Endothelial cell (in vitro differentiated cells): Measurements from ENCODE around the gene XXYLT1. TPM values are rescaled to one million over a fixed set of nuclear protein-coding genes. Genes with fewer than 3 reads are reported as not detected.

Source experiments
- DNase-seq: peaks from one replicate; pipeline ENCODE4 v3.0.0; 2021; ENCODE audit warnings: low spot score
- H3K27ac Mint-ChIP-seq: one replicate; pipeline ENCODE4 v1.8.0; 2021; ENCODE audit warnings: mixed read lengths, inconsistent platforms; ENCODE audit not compliant: unreplicated experiment
- H3K27me3 Mint-ChIP-seq: one replicate; pipeline ENCODE4 v1.8.0; 2021; ENCODE audit warnings: mild to moderate bottlenecking, moderate library complexity, mixed read lengths, inconsistent platforms; ENCODE audit not compliant: unreplicated experiment
- H3K36me3 Mint-ChIP-seq: one replicate; pipeline ENCODE4 v1.8.0; 2021; ENCODE audit warnings: mild to moderate bottlenecking, low read depth, mixed read lengths, inconsistent platforms; ENCODE audit not compliant: unreplicated experiment
- H3K4me1 Mint-ChIP-seq: one replicate; pipeline ENCODE4 v1.8.0; 2021; ENCODE audit warnings: mild to moderate bottlenecking, mixed read lengths, inconsistent platforms; ENCODE audit not compliant: unreplicated experiment
- H3K4me3 Mint-ChIP-seq: one replicate; pipeline ENCODE4 v1.8.0; 2021; ENCODE audit warnings: mild to moderate bottlenecking, mixed read lengths, inconsistent platforms; ENCODE audit not compliant: unreplicated experiment
- H3K9me3 Mint-ChIP-seq: one replicate; pipeline ENCODE4 v1.8.0; 2021; ENCODE audit warnings: mixed read lengths, inconsistent platforms; ENCODE audit not compliant: unreplicated experiment
- total RNA-seq: library from RNA; stranded (reverse); fragmentation: NEBNext Ultra II Directional; extraction: Animal tissue kit (Norgen Biotek cat#: 25700); gene quantifications from one replicate; pipeline ENCODE4 v1.2.1, GENCODE V29; 2021; ENCODE audit not compliant: unreplicated experiment
- TF ChIP-seq, protein P1 (sequence below): fragments of 200-600 bp; sonication (generic); IDR thresholded peaks from one replicate; pipeline ENCODE4 v1.5.0; 2021; ENCODE audit warnings: antibody characterized with exemption; ENCODE audit not compliant: unreplicated experiment

The XXYLT1 gene
- total RNA-seq, 1 donor from 2014 or later = 25.0 TPM

DNA sequence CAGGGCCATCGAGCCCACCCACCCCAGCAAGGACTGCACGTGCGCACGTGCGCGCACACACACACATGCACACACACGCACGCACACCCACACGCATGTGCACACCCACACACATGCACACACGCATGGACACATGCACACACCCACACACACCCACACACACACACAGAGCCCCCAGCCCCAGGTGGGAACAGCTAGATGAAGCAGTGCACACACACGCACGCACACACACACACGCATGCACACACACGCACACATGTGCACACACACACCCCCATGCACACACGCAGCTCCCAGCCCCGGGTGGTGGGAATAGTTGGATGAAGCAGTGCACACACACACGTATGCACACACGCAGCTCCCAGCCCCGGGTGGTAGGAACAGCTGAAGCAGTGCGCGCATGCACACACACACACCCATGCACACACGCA is 158.6 kb downstream of the XXYLT1 start:
- H3K27ac Mint-ChIP-seq = no peak overlapping the region
- H3K36me3 Mint-ChIP-seq = peaks cover 5% of the 10 kb centered on the region
- TF ChIP-seq, protein P1, sequence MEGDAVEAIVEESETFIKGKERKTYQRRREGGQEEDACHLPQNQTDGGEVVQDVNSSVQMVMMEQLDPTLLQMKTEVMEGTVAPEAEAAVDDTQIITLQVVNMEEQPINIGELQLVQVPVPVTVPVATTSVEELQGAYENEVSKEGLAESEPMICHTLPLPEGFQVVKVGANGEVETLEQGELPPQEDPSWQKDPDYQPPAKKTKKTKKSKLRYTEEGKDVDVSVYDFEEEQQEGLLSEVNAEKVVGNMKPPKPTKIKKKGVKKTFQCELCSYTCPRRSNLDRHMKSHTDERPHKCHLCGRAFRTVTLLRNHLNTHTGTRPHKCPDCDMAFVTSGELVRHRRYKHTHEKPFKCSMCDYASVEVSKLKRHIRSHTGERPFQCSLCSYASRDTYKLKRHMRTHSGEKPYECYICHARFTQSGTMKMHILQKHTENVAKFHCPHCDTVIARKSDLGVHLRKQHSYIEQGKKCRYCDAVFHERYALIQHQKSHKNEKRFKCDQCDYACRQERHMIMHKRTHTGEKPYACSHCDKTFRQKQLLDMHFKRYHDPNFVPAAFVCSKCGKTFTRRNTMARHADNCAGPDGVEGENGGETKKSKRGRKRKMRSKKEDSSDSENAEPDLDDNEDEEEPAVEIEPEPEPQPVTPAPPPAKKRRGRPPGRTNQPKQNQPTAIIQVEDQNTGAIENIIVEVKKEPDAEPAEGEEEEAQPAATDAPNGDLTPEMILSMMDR = no peak
- peaks cover 4% of the 10 kb centered on the region for H3K27me3 Mint-ChIP-seq
- H3K4me1 Mint-ChIP-seq = peaks cover 33% of the 10 kb centered on the region
- H3K9me3 Mint-ChIP-seq = no peaks in the 10 kb centered on the region
- H3K4me3 Mint-ChIP-seq = no peak overlapping the region
- no peak for DNase-seq

DNA sequence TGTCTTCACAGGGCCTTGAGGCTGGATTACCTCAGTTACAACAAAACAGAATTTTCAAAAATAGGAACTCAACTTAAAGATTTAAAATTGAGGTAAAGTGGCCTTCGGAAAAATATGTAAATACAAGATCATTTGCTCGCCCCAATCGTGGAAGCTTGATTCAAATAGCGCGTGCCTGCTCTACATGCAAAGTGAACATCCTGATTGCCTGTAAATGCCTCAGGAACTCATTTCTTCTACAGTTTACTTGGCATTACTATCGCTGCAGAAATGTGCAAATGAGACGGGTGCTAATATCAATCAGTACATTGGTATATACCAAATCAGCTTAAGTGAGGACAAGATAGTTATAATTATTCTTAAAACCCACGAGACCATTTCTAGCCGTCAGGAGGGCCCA is 159.2 kb downstream of the XXYLT1 start:
- Mint-ChIP-seq H3K27ac (no peak overlapping the region), H3K27me3 (peaks cover 4% of the 10 kb centered on the region), H3K4me3 (no peak overlapping the region), H3K36me3 (peaks cover 5% of the 10 kb centered on the region), H3K9me3 (no peaks in the 10 kb centered on the region), H3K4me1 (peaks cover 26% of the 10 kb centered on the region)
- DNase-seq = no peak
- TF ChIP-seq, protein P1 = no peak

DNA sequence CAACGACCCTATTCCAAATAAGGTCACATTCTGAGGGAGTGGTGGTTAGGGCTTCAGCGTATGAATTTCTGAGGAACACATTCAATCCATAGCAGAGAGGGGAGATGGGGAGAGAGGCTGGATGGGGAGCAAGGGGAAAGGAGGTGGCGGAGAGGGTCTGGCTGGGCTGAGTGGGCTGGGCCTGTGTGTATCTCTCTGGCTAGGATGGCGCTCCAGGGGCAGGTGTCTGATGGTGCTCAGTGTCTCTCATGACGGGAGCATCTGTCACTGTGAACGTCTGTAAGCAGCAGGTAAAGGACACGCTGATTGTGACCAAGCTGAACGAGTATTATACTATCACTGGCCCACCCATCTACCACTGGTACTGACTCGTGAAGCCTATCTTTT is 159.6 kb downstream of the XXYLT1 start:
- H3K27me3 Mint-ChIP-seq = peaks cover 2% of the 10 kb centered on the region
- no peaks in the 10 kb centered on the region for H3K9me3 Mint-ChIP-seq
- TF ChIP-seq, protein P1 = no peak
- peaks cover 5% of the 10 kb centered on the region for H3K36me3 Mint-ChIP-seq
- H3K4me1 Mint-ChIP-seq = peaks cover 23% of the 10 kb centered on the region
- no peak overlapping the region for H3K4me3 Mint-ChIP-seq
- no peak for DNase-seq
- no peak overlapping the region for H3K27ac Mint-ChIP-seq

DNA sequence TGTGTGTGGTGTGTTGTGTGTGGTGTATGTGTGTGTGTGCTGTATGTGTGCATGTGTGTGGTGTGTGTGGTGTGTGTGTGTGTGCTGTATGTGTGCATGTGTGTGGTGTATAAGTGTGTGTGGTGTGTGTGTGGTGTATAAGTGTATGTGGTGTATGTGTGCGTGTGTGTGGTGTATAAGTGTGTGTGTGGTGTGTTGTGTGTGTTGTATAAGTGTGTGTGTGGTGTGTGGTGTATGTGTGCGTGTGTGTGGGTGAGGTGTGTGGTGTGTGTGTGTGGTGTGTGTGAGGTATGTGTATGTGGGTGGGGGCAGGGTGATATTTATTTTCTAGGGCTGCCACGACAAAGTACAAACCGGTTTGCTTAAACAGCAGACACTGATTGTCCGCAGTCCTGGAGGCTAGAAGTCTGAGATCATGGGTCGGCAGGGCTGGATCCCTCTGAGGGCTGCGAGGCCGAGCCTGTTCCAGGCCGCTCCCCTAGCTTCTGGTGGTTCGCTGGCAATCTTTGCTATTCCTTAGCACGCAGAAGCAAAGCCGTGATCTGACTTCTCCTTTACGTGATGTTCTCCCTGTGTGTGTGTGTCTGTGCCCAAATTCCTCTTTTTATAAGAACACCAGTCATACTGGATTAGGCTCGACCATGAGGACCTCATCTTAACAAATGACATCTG is 160.2 kb downstream of the XXYLT1 start:
- peaks cover 10% of the 10 kb centered on the region for H3K36me3 Mint-ChIP-seq
- TF ChIP-seq, protein P1 = no peak
- no peak overlapping the region for H3K4me3 Mint-ChIP-seq
- no peaks in the 10 kb centered on the region for H3K9me3 Mint-ChIP-seq
- DNase-seq = no peak
- H3K4me1 Mint-ChIP-seq = peaks cover 23% of the 10 kb centered on the region
- peaks cover 6% of the 10 kb centered on the region for H3K27me3 Mint-ChIP-seq
- no peak overlapping the region for H3K27ac Mint-ChIP-seq

DNA sequence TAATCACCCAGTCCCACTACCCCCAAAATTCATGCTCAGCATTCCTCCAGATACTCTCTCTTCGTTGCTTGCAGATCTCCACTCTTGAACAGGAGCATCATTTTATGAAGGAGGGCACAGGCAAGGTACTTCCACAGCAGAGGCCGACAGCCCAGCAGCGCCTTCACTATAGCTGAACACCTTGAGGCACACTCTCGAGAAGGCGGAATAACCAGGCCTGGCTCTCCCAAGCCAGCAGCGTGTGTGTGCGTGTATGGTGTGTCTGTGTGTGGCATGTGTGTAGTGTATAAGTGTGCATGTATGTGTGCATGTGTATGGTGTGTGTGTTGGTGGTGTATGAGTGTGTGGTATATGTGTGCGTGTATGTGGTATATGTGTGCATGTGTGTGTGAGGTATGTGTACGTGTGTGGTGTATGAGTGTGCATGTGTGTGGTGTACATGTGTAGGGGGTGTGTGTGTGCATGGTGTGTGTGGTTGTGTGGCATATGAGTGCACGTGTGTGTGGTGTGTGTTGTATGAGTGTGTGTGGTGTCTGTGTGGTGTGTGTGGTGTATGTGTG is 161.8 kb downstream of the XXYLT1 start:
- Mint-ChIP-seq H3K36me3 (peaks cover 7% of the 10 kb centered on the region), H3K4me1 (peaks cover 18% of the 10 kb centered on the region), H3K4me3 (no peak overlapping the region), H3K27ac (no peak overlapping the region), H3K9me3 (no peaks in the 10 kb centered on the region), H3K27me3 (peaks cover 6% of the 10 kb centered on the region)
- no peak for DNase-seq
- TF ChIP-seq, protein P1 = no peak
